T-helper 2 cell (primary cell): ENCODE results near the gene OXSM.

Experiments used
- DNase-seq, 5 experiments: peaks; one replicate each; pipeline versions ENCODE4 v3.0.0 to v3.0.0-alpha.2; 2012 to 2022

Gene OXSM

GRCh38 chr3:25804676-25805075 lies 14.8 kb downstream of the OXSM start:
- no peak for DNase-seq

GRCh38 chr3:25812644-25813043 lies 22.8 kb downstream of the OXSM start:
- DNase-seq: no peak

- DNase-seq: peak in 1 of 5 experiments; percentile 59
Observed at GRCh38 chr3:25817107-25817506, 27.2 kb downstream of the OXSM start.

- DNase-seq: no peak
Observed at GRCh38 chr3:25817638-25818037, 27.7 kb downstream of the OXSM start.

GRCh38 chr3:25818335-25818734 lies 28.4 kb downstream of the OXSM start:
- no peak for DNase-seq

- DNase-seq: no peak
Observed at GRCh38 chr3:25820366-25820765, 30.5 kb downstream of the OXSM start.

- no peak for DNase-seq
Observed at GRCh38 chr3:25820816-25821486, 31.1 kb downstream of the OXSM start.

- DNase-seq: no peak
Observed at GRCh38 chr3:25821746-25822573, 32.1 kb downstream of the OXSM start.

- DNase-seq: no peak
Observed at GRCh38 chr3:25823314-25823713, 33.4 kb downstream of the OXSM start.

- peak in 1 of 5 experiments; percentile 22 for DNase-seq
Observed at GRCh38 chr3:25826510-25826909, 36.6 kb downstream of the OXSM start.

- DNase-seq: no peak
Observed at GRCh38 chr3:25830373-25831280, 40.7 kb downstream of the OXSM start.

GRCh38 chr3:25831578-25831977 lies 41.7 kb downstream of the OXSM start:
- peak in 1 of 5 experiments; percentile 20 for DNase-seq

- no peak for DNase-seq
Observed at GRCh38 chr3:25834346-25834745, 44.5 kb downstream of the OXSM start.

- DNase-seq: no peak
Observed at GRCh38 chr3:25836579-25836978, 46.7 kb downstream of the OXSM start.

- DNase-seq: no peak
Observed at GRCh38 chr3:25837038-25837437, 47.1 kb downstream of the OXSM start.

- DNase-seq: no peak
Observed at GRCh38 chr3:25840099-25840498, 50.2 kb downstream of the OXSM start.

- DNase-seq: no peak
Observed at GRCh38 chr3:25843332-25843731, 53.4 kb downstream of the OXSM start.
